RPMI8226 (cell line): ENCODE results near the gene PRDM2.

Experiments
- DNase-seq: peaks from one replicate; pipeline ENCODE4 v3.0.0-alpha.2; 2015

Gene PRDM2

GRCh38 chr1:13769212-13769611, 69.2 kb downstream of the PRDM2 start:
- DNase-seq: no peak

DNA sequence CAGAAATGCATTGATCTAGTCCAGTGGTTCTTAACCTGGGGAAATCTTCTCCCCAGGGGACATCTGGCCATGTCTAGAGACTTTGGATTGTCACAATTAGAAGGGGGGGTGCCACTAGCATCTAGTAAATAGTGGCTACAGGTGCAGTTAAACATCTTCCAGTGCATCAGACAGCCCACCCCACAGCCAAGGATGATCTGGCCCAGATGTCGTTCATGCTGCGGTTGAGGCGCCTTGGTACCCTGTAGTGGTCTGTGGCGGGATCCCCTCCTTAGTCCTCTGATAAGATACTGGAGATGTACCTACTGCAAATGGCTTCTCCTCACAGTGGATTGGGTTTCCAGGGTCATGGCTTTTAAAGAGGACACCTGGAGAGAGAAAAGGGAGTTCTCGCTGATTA, 69.8 kb downstream of the PRDM2 start:
- no peak for DNase-seq

DNA sequence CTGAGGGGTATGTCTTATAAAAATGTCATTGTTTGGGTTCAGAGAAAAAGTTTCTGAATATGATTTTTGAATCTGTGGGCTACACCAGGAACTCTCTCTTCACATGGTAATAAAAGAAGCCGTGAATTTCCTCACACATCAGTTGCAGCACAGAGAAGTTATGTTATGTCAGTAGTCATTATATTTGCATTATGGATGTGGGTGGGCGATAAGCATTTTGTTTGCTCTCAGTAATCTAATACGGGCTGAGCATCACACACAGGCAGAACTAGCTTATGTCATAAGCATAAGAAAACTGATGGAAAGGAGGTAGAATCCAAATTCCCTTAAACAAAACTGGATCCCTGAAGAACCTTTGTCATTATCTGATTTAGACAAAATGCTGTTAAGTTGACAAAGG, 70.8 kb downstream of the PRDM2 start:
- no peak for DNase-seq

DNA sequence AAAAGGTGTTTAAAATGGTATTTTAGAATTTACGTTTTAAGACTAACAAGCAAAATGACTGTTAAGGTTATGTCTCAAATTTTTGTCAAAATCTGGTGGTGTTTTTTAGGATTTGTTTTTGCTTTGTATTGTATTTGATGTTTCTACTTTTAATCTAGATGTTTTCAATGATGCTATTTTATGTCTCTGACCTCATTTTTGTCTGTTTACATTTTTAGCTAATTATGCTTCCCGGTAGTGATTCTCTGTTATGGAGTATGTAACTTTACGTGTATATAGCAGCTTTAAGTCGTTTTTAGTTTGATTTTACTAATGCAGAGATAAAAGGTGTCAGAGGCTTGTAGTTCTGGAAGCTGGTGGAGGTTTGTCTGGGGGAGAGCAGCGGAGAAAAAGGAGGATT, 71.8 kb downstream of the PRDM2 start:
- DNase-seq: no peak

GRCh38 chr1:13772271-13772670, 72.3 kb downstream of the PRDM2 start:
- DNase-seq: no peak

DNA sequence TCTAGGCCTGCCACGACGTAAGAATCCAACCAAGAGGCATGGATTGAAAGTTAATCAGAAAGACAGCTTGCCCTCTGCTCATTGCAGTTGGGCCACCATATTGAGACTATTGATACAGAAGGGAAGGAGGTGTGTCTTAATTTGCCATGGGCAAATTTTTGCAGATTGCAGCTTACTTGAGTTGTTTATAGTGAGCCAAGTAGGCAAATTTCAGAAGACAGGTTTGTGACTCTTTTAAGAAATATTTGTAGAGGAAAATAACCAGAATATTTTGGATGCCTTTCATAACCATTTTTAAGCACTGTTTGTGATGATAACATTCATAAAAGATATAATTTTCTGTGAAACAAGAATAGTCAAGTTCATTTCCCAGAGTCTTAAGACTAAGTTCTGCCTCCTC, 74.1 kb downstream of the PRDM2 start:
- DNase-seq: no peak

GRCh38 chr1:13775459-13775858, 75.5 kb downstream of the PRDM2 start:
- DNase-seq: no peak

GRCh38 chr1:13775916-13776315, 75.9 kb downstream of the PRDM2 start:
- DNase-seq: no peak

DNA sequence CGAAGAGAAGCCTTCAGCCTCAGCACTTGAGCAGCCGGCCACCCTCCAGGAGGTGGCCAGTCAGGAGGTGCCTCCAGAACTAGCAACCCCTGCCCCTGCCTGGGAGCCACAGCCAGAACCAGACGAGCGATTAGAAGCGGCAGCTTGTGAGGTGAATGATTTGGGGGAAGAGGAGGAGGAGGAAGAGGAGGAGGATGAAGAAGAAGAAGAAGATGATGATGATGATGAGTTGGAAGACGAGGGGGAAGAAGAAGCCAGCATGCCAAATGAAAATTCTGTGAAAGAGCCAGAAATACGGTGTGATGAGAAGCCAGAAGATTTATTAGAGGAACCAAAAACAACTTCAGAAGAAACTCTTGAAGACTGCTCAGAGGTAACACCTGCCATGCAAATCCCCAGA, 78.4 kb downstream of the PRDM2 start:
- no peak for DNase-seq

DNA sequence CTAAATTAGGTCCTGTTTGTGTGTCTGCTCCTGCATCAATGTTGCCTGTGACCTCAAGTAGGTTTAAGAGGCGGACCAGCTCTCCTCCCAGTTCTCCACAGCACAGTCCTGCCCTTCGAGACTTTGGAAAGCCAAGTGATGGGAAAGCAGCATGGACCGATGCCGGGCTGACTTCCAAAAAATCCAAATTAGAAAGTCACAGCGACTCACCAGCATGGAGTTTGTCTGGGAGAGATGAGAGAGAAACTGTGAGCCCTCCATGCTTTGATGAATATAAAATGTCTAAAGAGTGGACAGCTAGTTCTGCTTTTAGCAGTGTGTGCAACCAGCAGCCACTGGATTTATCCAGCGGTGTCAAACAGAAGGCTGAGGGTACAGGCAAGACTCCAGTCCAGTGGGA, 79.9 kb downstream of the PRDM2 start:
- no peak for DNase-seq

DNA sequence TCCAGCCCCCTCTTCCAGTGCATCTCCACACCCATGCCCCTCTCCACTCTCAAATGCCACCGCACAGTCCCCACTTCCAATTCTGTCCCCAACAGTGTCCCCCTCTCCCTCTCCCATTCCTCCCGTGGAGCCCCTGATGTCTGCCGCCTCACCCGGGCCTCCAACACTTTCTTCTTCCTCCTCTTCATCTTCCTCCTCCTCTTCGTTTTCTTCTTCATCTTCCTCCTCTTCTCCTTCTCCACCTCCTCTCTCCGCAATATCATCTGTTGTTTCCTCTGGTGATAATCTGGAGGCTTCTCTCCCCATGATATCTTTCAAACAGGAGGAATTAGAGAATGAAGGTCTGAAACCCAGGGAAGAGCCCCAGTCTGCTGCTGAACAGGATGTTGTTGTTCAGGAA, 80.8 kb downstream of the PRDM2 start:
- DNase-seq: no peak

- DNase-seq: no peak
Observed at GRCh38 chr1:13781228-13781627, 81.2 kb downstream of the PRDM2 start.

GRCh38 chr1:13781907-13782633, 82.1 kb downstream of the PRDM2 start:
- no peak for DNase-seq

GRCh38 chr1:13782634-13783360, 82.8 kb downstream of the PRDM2 start:
- no peak for DNase-seq

DNA sequence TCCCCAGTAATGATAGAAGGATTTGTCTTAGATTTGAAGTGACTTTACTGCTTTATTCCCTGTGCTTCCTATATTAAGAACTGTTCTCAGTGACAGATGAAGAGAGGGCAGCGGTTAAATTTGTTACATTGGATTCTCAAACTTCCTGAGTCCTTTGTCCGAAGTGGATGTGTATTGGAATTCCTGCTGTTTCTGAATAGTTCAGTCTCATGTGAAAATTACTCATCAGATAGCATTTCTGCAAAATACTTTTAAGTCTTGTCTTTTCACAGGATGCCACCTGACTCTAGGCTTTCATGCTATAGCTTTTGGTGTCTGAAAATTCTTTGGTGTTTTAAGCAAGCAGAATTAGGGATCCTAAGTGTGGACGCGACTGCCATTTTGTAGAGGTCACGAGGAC, 83.6 kb downstream of the PRDM2 start:
- no peak for DNase-seq

- no peak for DNase-seq
Observed at GRCh38 chr1:13784971-13785370, 85.0 kb downstream of the PRDM2 start.

GRCh38 chr1:13786541-13786940, 86.6 kb downstream of the PRDM2 start:
- no peak for DNase-seq

GRCh38 chr1:13788795-13789194, 88.8 kb downstream of the PRDM2 start:
- DNase-seq: no peak

DNA sequence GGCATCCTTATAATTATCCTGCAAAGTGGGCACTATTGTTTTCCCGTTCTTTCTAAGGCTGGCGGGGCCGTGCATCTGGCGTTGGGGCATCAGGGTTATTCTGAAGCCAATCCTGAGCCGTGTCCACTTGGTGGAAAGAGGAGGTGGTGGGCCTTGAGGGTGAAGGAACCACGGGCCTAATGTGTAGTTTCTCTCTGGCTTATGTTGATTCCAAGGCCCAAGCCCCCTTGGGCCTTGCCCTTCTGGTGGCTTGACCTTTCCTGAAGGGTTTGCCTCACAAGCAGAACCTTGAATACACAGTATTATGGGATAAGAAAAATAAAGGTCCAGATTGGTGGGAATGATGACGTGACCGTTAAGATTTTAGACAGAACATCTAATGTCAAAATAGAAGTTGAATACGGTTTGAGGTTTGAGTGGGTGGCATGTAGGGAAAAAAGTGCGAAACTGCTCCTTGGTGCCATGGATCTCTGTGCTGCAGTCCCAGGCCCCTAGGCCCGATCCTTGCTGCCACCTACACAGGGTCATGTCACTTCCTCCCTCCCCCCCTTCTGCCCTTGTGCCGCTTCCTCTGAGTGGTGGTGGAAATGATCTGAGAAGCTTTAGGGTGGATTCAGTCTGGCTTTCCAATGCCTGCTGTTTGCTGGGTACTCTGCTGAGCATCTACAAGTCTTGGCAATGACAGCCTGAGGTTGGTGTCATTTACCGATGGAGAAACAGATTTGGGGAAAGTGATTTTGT, 90.5 kb downstream of the PRDM2 start:
- DNase-seq: no peak

- no peak for DNase-seq
Observed at GRCh38 chr1:13792419-13792818, 92.4 kb downstream of the PRDM2 start.

GRCh38 chr1:13793088-13793730, 93.2 kb downstream of the PRDM2 start:
- DNase-seq: no peak

- DNase-seq: no peak
Observed at GRCh38 chr1:13794231-13795187, 94.5 kb downstream of the PRDM2 start.
